ENCODE measurements around the gene HOXD3. TPM values are rescaled to one million over a fixed set of nuclear protein-coding genes. Genes with fewer than 3 reads are reported as not detected.

The HOXD3 gene
- total RNA-seq, 4 donors from 2014 or later: 1.8 to 2.7 (median 2.2) TPM

- Histone ChIP-seq H3K27me3 (no peaks in the 10 kb centered on the region), H3K9me3 (no peaks in the 10 kb centered on the region), H3K27ac (no peak overlapping the region), H3K36me3 (no peaks in the 10 kb centered on the region), H3K4me1 (no peaks in the 10 kb centered on the region), H3K4me3 (no peak overlapping the region)
- WGBS, 2 donors (ENCODE audit: low coverage in 1 of 2): 32 to 45% methylated on average over 1 of the region's 1 CpG
- TF ChIP-seq POLR2A (IDR thresholded peaks at IDR 0.05) (no peak), EP300 (IDR thresholded peaks at IDR 0.05) (no peak), POLR2AphosphoS5 (IDR thresholded peaks at IDR 0.05) (no peak)
- TF ChIP-seq, protein P1, sequence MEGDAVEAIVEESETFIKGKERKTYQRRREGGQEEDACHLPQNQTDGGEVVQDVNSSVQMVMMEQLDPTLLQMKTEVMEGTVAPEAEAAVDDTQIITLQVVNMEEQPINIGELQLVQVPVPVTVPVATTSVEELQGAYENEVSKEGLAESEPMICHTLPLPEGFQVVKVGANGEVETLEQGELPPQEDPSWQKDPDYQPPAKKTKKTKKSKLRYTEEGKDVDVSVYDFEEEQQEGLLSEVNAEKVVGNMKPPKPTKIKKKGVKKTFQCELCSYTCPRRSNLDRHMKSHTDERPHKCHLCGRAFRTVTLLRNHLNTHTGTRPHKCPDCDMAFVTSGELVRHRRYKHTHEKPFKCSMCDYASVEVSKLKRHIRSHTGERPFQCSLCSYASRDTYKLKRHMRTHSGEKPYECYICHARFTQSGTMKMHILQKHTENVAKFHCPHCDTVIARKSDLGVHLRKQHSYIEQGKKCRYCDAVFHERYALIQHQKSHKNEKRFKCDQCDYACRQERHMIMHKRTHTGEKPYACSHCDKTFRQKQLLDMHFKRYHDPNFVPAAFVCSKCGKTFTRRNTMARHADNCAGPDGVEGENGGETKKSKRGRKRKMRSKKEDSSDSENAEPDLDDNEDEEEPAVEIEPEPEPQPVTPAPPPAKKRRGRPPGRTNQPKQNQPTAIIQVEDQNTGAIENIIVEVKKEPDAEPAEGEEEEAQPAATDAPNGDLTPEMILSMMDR (IDR thresholded peaks at IDR 0.05): no peak
- no peak for ATAC-seq
These were observed 56.3 kb downstream of the HOXD3 start for GRCh38 chr2:176213406-176213805.

Small RNA genes within 50 kb of the gene (small RNA-seq; reads per million reads assigned to genes)
- gene MIR10B: 36,340 to 231,443 (median 69,302) reads per million in 4 donors

Other genes starting within 250 kb of the HOXD3 start
- gene LNPK, start 155.0 kb upstream of the HOXD3 start, total RNA-seq: 10 to 100 TPM; 13.9 to 18.4 (median 15.1) TPM
- gene EVX2, start 73.3 kb upstream of the HOXD3 start, total RNA-seq: under 1 TPM in 1 of 4 donors, not detected in 3; 0.08 TPM
- gene HOXD13, start 64.6 kb upstream of the HOXD3 start, total RNA-seq: not detected
- gene HOXD12, start 57.5 kb upstream of the HOXD3 start, total RNA-seq: not detected
- not detected for gene HOXD11, start 50.0 kb upstream of the HOXD3 start, total RNA-seq
- under 1 TPM in 3 of 4 donors, not detected in 1; 0.31 to 0.67 (median 0.52) TPM for gene HOXD10, start 40.5 kb upstream of the HOXD3 start, total RNA-seq
- gene HOXD9, start 34.6 kb upstream of the HOXD3 start, total RNA-seq: 1 to 10 TPM in 2 of 4 donors, under 1 TPM in 2; 0.47 to 2.9 (median 1.2) TPM
- gene HOXD8, start 27.6 kb upstream of the HOXD3 start, total RNA-seq: 1 to 10 TPM; 2.3 to 6.9 (median 3.4) TPM
- gene HOXD4, start 5.8 kb upstream of the HOXD3 start, total RNA-seq: 1 to 10 TPM in 2 of 4 donors, under 1 TPM in 1, not detected in 1; 0.69 to 3.6 (median 1.3) TPM
- under 1 TPM in 3 of 4 donors, not detected in 1; 0.13 to 0.54 (median 0.32) TPM for gene HOXD1, start 31.4 kb downstream of the HOXD3 start, total RNA-seq
- gene MTX2, start 112.1 kb downstream of the HOXD3 start, total RNA-seq: 10 to 100 TPM; 21.3 to 41.1 (median 29.4) TPM

Data from gastroesophageal sphincter (tissue), 4 donors.